Mucosa of descending colon (tissue), 3 donors: ENCODE measurements around the gene HDAC10. TPM values are rescaled to one million over a fixed set of nuclear protein-coding genes. Genes with fewer than 3 reads are reported as not detected.

Source experiments
- ATAC-seq: fragments of 200-7000 bp; cut with Tn5 transposase; one replicate; pipeline ENCODE4 v1.9.1; 2020; ENCODE audit warnings: mild to moderate bottlenecking, moderate library complexity
- DNase-seq, 3 donors: peaks; one replicate each; pipeline ENCODE4 v3.0.0-alpha.2; 2020
- H3K36me3 ChIP-seq: fragments of 200-600 bp; one replicate; pipeline ENCODE4 v1.8.0; 2021; ENCODE audit warnings: low read depth, mild to moderate bottlenecking
- H3K4me1 ChIP-seq: fragments of 200-600 bp; one replicate; pipeline ENCODE4 v1.8.0; 2021; ENCODE audit warnings: low read depth, mild to moderate bottlenecking
- H3K4me3 ChIP-seq: fragments of 200-600 bp; one replicate; pipeline ENCODE4 v1.8.0; 2021; ENCODE audit warnings: mild to moderate bottlenecking
- H3K9me3 ChIP-seq: fragments of 200-600 bp; one replicate; pipeline ENCODE4 v1.8.0; 2021; ENCODE audit warnings: mild to moderate bottlenecking
- intact Hi-C, 2 donors: fragments of 100-400 bp; cut with DNase I in 1 of 2; cut with micrococcal nuclease in 1 of 2; formaldehyde crosslinking; loops; one replicate each; pipeline versions ENCODE4 v1.11.0 to v1.11.1; 2022; cut with DNase I, micrococcal nuclease
- total RNA-seq, 3 donors: library from RNA; stranded (reverse); fragmentation: NEBNext Ultra II Directional in 2 of 3; extraction: Animal tissue kit (Norgen Biotek cat#: 25700) in 2 of 3; gene quantifications; one replicate each; pipeline versions ENCODE4 v1.2.1 to v1.2.4, GENCODE V29; 2021 to 2023
- TF ChIP-seq, protein P1 (sequence below): fragments of 200-600 bp; IDR thresholded peaks from one replicate; pipeline ENCODE4 v1.8.0; 2022; ENCODE audit warnings: antibody characterized with exemption, mild to moderate bottlenecking
- donor health status: DM: no; HTN: no; CAD: no; lungs with moderate emphysema.
- donor health status: DM: no; HTN: no; CAD: no.
- donor health status: DM: no; HTN: yes; CAD: no.

HDAC10 gene
- total RNA-seq, 3 donors from 2014 or later: 39.5 to 66.3 (median 47.8) TPM

DNA sequence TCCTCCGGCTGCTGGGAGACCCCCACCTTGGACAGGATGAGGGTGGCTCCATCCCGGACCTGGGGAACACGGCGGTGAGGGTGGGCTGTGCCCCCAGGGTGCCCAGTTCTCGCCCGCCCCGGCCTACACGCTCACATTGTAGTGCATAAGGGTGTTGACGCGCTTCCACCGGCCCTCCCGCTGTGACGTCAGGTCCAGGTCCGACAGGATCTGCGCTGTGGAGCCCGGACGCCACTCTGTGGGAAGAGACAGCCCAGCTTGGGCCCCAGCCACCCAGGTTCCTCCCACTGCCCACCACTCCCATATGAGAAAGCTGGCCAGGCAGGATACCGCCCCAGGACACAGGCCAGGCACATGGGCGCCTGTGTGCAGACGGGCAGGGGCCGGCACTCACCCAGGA is 27.4 kb upstream of the HDAC10 start:
- TF ChIP-seq, protein P1, sequence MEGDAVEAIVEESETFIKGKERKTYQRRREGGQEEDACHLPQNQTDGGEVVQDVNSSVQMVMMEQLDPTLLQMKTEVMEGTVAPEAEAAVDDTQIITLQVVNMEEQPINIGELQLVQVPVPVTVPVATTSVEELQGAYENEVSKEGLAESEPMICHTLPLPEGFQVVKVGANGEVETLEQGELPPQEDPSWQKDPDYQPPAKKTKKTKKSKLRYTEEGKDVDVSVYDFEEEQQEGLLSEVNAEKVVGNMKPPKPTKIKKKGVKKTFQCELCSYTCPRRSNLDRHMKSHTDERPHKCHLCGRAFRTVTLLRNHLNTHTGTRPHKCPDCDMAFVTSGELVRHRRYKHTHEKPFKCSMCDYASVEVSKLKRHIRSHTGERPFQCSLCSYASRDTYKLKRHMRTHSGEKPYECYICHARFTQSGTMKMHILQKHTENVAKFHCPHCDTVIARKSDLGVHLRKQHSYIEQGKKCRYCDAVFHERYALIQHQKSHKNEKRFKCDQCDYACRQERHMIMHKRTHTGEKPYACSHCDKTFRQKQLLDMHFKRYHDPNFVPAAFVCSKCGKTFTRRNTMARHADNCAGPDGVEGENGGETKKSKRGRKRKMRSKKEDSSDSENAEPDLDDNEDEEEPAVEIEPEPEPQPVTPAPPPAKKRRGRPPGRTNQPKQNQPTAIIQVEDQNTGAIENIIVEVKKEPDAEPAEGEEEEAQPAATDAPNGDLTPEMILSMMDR: no peak
- no peak overlapping the region for H3K4me3 ChIP-seq
- H3K4me1 ChIP-seq: no peaks in the 10 kb centered on the region
- H3K9me3 ChIP-seq: no peaks in the 10 kb centered on the region
- intact Hi-C loops: loop anchor here (5.0 kb wide), 2 partner anchors 44 to 49 kb away; partner anchors contain the start of gene DENND6B (in 1 of the 2)
- ATAC-seq (no peak), DNase-seq (no peak)
- H3K36me3 ChIP-seq: peaks cover 8% of the 10 kb centered on the region

DNA sequence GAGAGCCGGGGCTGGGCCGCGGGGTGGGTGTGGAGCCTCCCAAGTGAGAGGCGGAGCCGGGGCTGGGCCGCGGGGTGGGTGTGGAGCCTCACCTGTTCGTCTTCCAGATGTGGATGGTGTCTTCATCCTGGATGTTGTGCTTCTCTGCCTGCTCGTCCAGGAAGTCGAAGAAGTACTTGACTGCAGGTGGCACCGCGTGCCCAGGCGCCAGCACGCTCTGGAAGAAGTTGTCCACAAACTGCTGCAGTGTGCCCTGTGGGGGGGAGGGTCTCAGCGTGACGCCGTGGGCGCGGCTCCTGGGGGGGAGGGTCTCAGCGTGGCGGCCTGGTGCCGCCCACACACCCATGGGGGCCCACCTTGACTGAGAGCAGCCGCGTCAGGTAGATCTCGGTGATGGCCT is 26.7 kb upstream of the HDAC10 start:
- Histone ChIP-seq H3K4me3 (no peak overlapping the region), H3K4me1 (no peaks in the 10 kb centered on the region), H3K36me3 (peaks cover 7% of the 10 kb centered on the region), H3K9me3 (no peaks in the 10 kb centered on the region)
- DNase-seq: no peak
- TF ChIP-seq, protein P1: no peak
- intact Hi-C loops: loop anchor here (5.0 kb wide), 2 partner anchors 45 to 50 kb away; partner anchors contain the start of gene DENND6B (in 1 of the 2)
- ATAC-seq: no peak

DNA sequence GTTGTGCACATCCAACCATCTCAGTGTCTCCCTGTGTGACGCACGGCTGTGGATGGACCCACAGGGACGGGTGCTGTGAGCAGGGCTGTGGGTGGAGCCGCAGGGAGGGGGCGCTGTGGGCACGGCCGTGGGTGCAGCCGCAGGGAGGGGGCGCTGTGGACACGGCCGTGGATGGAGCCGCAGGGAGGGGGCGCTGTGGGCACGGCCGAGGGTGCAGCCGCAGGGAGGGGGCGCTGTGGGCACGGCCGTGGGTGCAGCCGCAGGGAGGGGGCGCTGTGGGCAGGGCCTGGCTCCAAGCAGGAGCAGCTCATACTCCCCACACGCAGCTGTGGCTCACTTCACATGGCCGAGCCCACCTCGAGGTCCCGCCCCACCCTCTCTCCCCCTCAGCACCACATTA is 25.1 kb upstream of the HDAC10 start:
- intact Hi-C loops: loop anchor here (5.0 kb wide), 2 partner anchors 46 to 51 kb away; partner anchors contain the start of gene DENND6B (in 1 of the 2)
- Histone ChIP-seq H3K36me3 (peaks cover 7% of the 10 kb centered on the region), H3K4me1 (peaks cover 10% of the 10 kb centered on the region), H3K4me3 (no peak overlapping the region), H3K9me3 (no peaks in the 10 kb centered on the region)
- TF ChIP-seq, protein P1: peak; percentile 39
- ATAC-seq (peak; percentile 72), DNase-seq (peak in 2 of 3 donors; percentile 79 to 82)

DNA sequence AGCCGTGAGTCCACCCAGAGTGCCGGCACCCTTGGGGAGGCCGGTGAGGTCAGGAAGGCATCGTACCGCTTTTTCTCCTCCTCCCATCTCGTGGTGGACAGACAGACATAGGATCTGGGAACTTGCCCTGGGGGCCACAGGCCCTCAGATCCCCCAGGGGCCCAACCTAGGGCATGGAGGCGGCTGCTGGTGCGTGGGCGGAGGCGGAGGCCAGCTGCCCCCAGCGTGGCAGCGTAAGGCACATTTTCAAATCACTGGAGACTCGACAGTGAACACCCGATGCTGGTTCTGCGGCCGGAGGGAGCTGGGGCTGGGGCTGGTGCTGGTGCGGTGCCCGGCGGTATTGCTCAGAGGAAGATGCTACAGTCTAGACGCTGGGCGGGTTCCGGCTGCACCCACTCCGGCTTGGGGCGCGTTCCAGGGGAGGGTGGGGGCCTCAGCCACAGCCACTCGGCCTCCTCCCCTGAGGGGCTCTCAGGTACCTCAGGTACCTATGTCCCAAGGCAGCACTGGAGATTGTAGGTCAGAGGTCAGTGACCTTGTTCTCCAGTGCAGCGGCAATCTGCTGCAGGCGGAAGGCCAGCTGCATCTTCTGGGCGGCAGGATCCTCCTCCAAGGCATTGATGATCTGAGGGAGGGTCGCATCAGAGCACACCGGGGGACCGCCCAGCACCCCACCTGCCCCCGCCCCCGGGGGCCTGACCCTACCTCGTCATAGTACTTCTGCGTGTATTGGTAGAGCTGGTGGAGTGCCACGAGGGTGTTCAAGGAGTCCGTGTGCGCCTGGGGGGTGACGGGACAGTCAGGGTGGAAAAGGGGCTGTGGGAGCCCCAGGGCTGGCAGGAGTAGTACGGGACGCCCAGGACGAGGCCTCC is 24.4 kb upstream of the HDAC10 start:
- Histone ChIP-seq H3K36me3 (peaks cover 7% of the 10 kb centered on the region), H3K4me3 (no peak overlapping the region), H3K4me1 (peaks cover 17% of the 10 kb centered on the region), H3K9me3 (no peaks in the 10 kb centered on the region)
- ATAC-seq (no peak), DNase-seq (no peak)
- intact Hi-C loops: loop anchor here (5.0 kb wide), 2 partner anchors 47 to 52 kb away; partner anchors contain the start of gene DENND6B (in 1 of the 2)
- TF ChIP-seq, protein P1: no peak

DNA sequence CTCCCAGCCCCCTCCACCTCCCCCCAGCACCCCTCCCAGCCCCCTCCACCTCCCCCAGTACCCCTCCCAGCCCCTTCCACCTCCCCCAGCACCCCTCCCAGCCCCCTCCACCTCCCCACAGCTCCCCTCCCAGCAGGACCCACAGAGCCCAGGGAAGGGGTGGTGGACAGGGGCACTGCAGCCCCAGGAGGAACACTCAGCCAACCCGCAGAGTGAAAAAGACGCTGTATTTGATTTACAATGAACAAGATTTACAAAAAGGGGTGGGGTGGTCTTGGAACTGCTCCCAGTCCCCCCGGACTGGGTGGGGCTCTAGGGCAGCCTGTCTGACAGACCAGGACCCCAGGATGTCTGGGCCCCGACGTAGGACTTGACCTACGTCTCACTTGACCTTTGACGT is 23.7 kb upstream of the HDAC10 start:
- peaks cover 22% of the 10 kb centered on the region for H3K4me1 ChIP-seq
- no peak overlapping the region for H3K4me3 ChIP-seq
- TF ChIP-seq, protein P1: no peak
- H3K9me3 ChIP-seq: no peaks in the 10 kb centered on the region
- ATAC-seq (no peak), DNase-seq (no peak)
- H3K36me3 ChIP-seq: peaks cover 7% of the 10 kb centered on the region
- intact Hi-C loops: loop anchor here (5.0 kb wide), 2 partner anchors 48 to 53 kb away; partner anchors contain the start of gene DENND6B (in 1 of the 2)
